Keratinocyte (primary cell): Measurements from ENCODE around the gene CDK14. TPM values are rescaled to one million over a fixed set of nuclear protein-coding genes. Genes with fewer than 3 reads are reported as not detected.

Source experiments
- DNase-seq: peaks from one replicate; pipeline ENCODE4 v3.0.0-alpha.2; 2011; ENCODE audit warnings: low read depth, missing footprints, low spot score
- FAIRE-seq: peaks from 2 replicates; lab custom pipeline; 2011; peaks lifted over from hg19 to GRCh38; lab: Jason Lieb, UNC
- H2AFZ ChIP-seq: 2 replicates; pipeline ENCODE4 v1.6.0; 2012; ENCODE audit warnings: low read length, control low read depth, inconsistent platforms; ENCODE audit not compliant: control insufficient read depth
- H3K27ac ChIP-seq: 2 replicates; pipeline ENCODE4 v1.5.1; 2011; ENCODE audit warnings: low read length; ENCODE audit not compliant: control insufficient read depth, insufficient read depth
- H3K27me3 ChIP-seq: 3 replicates; pipeline ENCODE4 v1.6.0; 2011; ENCODE audit warnings: low read length; ENCODE audit not compliant: control insufficient read depth, insufficient read depth; ENCODE audit errors: extremely low read depth
- H3K36me3 ChIP-seq, 2 experiments: 2 replicates in 1 of 2; 3 replicates in 1 of 2; pipeline ENCODE4 v1.5.1; 2011; ENCODE audit warnings: low read length in 2 of 2, mild to moderate bottlenecking in 1 of 2; ENCODE audit not compliant: control insufficient read depth in 2 of 2, insufficient read depth in 2 of 2; ENCODE audit errors: extremely low read depth in 1 of 2
- H3K4me1 ChIP-seq: 3 replicates; pipeline ENCODE4 v1.5.1; 2011; ENCODE audit warnings: low read length; ENCODE audit not compliant: control insufficient read depth, insufficient read depth; ENCODE audit errors: extremely low read depth
- H3K4me2 ChIP-seq: 3 replicates; pipeline ENCODE4 v1.6.0; 2011; ENCODE audit warnings: low read depth, low read length; ENCODE audit not compliant: control insufficient read depth, insufficient read depth; ENCODE audit errors: extremely low read depth
- H3K4me3 ChIP-seq, 3 experiments: fragments of 200-600 bp in 1 of 3; sonication (generic) in 1 of 3; 2 replicates in 2 of 3; 3 replicates in 1 of 3; pipeline ENCODE4 v1.5.1; 2011 to 2016; ENCODE audit warnings: low read length in 3 of 3, mild to moderate bottlenecking in 3 of 3, control low read depth in 2 of 3, inconsistent platforms in 1 of 3, low read depth in 1 of 3, mixed read lengths in 1 of 3, mixed run types in 1 of 3, moderate library complexity in 1 of 3; ENCODE audit not compliant: control insufficient read depth in 2 of 3, insufficient read depth in 2 of 3; ENCODE audit errors: extremely low read depth in 1 of 3
- H3K79me2 ChIP-seq: 2 replicates; pipeline ENCODE4 v1.6.0; 2012; ENCODE audit warnings: low read length; ENCODE audit not compliant: control insufficient read depth, insufficient read depth
- H3K9ac ChIP-seq: 3 replicates; pipeline ENCODE4 v1.6.0; 2011; ENCODE audit warnings: low read length; ENCODE audit not compliant: control insufficient read depth, insufficient read depth; ENCODE audit errors: extremely low read depth
- H3K9me1 ChIP-seq: 3 replicates; pipeline ENCODE4 v1.6.0; 2011; ENCODE audit warnings: low read length; ENCODE audit not compliant: control insufficient read depth, insufficient read depth; ENCODE audit errors: extremely low read depth
- H3K9me3 ChIP-seq: 2 replicates; pipeline ENCODE4 v1.5.1; 2012; ENCODE audit warnings: low read depth, low read length; ENCODE audit not compliant: control insufficient read depth
- H4K20me1 ChIP-seq: 3 replicates; pipeline ENCODE4 v1.6.0; 2011; ENCODE audit warnings: low read length; ENCODE audit not compliant: control insufficient read depth, insufficient read depth; ENCODE audit errors: extremely low read depth
- EZH2 ChIP-seq: IDR thresholded peaks from one replicate; pipeline ENCODE4 v1.6.1; 2012; ENCODE audit warnings: inconsistent platforms, mild to moderate bottlenecking, low read length, moderate library complexity
- dilution Hi-C: fragments of 300-500 bp; cut with MboI; formaldehyde crosslinking; loops from one replicate; pipeline ENCODE4 v1.7.0; 2020; ENCODE audit warnings: low sequenced_read_pairs; ENCODE audit not compliant: extremely low pct_ligation_motif_present
- polyA plus RNA-seq, 5 experiments: library from polyadenylated mRNA; depleted of rRNA in 3 of 5; stranded (reverse) in 3 of 5; stranded (forward) in 1 of 5; unstranded in 1 of 5; fragments of >200 nt; gene quantifications; 1 replicate in 1 of 5; 2 replicates in 3 of 5; 3 replicates in 1 of 5; pipeline versions ENCODE4 v1.2.1 to v1.2.3, GENCODE V29; 2011 to 2012; ENCODE audit warnings: missing spikeins in 2 of 5, low read depth in 1 of 5, low replicate concordance in 1 of 5
- TF ChIP-seq, protein P1 (sequence below), 3 experiments: IDR thresholded peaks in 1 of 3; conservative IDR thresholded peaks in 1 of 3; optimal IDR thresholded peaks in 1 of 3; 2 replicates in 2 of 3; 3 replicates in 1 of 3; pipeline versions ENCODE3 to v1.5.1; 2011; ENCODE audit warnings: low read length in 3 of 3, mild to moderate bottlenecking in 3 of 3, moderate library complexity in 2 of 3, control low read depth in 1 of 3, inconsistent platforms in 1 of 3; ENCODE audit not compliant: insufficient read depth in 2 of 3; ENCODE audit errors: extremely low read depth in 1 of 3

The CDK14 gene
- polyA plus RNA-seq, 1 donor (not counting 4 experiments of a cell fraction or from before 2014, with no cell fraction given) = 4.0 TPM

DNA sequence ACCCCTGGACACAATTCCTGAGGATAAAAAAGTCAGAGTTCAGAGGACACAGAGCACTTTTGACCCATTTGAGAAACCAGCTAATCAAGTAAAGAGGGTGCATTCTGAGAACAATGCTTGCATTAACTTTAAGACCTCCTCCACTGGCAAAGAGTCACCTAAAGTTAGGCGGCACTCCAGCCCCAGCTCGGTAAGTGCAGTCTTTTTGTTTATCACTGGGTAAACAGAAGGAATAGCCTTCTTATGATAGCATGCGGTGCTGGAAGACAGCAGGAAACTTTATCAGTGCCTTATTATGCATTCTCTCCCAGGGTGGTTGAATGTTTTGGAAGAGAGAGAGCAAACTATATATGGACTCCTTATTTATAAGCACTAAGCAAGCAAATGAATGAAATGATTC, 130.5 kb downstream of the CDK14 start:
- no peak overlapping the region for H3K4me3 ChIP-seq
- H3K4me2 ChIP-seq = no peak overlapping the region
- TF ChIP-seq EZH2 = no peak
- TF ChIP-seq, protein P1, sequence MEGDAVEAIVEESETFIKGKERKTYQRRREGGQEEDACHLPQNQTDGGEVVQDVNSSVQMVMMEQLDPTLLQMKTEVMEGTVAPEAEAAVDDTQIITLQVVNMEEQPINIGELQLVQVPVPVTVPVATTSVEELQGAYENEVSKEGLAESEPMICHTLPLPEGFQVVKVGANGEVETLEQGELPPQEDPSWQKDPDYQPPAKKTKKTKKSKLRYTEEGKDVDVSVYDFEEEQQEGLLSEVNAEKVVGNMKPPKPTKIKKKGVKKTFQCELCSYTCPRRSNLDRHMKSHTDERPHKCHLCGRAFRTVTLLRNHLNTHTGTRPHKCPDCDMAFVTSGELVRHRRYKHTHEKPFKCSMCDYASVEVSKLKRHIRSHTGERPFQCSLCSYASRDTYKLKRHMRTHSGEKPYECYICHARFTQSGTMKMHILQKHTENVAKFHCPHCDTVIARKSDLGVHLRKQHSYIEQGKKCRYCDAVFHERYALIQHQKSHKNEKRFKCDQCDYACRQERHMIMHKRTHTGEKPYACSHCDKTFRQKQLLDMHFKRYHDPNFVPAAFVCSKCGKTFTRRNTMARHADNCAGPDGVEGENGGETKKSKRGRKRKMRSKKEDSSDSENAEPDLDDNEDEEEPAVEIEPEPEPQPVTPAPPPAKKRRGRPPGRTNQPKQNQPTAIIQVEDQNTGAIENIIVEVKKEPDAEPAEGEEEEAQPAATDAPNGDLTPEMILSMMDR (optimal IDR thresholded peaks at IDR 0.05 in 1 of 3, IDR thresholded peaks at IDR 0.05 in 1 of 3, conservative IDR thresholded peaks at IDR 0.05 in 1 of 3; ENCODE audit: extremely low read depth in 1 of 3, insufficient read depth in 2 of 3, low read length in 3 of 3) = no peak
- H2AFZ ChIP-seq = no peak overlapping the region
- H3K27me3 ChIP-seq = no peaks in the 10 kb centered on the region
- H4K20me1 ChIP-seq = no peaks in the 10 kb centered on the region
- H3K9me3 ChIP-seq = no peaks in the 10 kb centered on the region
- FAIRE-seq (no peak), DNase-seq (no peak)
- H3K27ac ChIP-seq = no peak overlapping the region
- H3K9me1 ChIP-seq = no peaks in the 10 kb centered on the region
- no peaks in the 10 kb centered on the region for H3K4me1 ChIP-seq
- H3K79me2 ChIP-seq = no peaks in the 10 kb centered on the region
- no peak overlapping the region for H3K9ac ChIP-seq
- no peaks in the 10 kb centered on the region for H3K36me3 ChIP-seq
- dilution Hi-C loops = no loop called here

DNA sequence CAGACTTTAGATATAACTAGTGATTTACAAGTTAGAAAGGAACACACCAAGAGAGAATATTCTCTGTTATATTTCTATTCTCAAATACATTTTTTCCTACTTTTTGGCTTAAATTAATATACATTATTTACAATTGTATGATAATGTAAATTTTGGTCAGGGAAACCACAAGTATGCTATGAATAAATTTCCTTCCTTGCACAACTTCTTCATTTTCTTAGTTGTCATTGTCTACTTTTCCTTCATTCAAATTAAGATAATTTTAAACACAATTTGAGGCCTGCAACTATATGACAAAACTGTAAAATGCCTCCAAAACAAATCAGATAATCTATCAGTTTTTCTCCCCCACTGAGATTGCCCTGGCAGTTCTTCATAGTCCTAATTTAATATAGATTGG, 131.3 kb downstream of the CDK14 start:
- Histone ChIP-seq H3K4me2 (no peak overlapping the region), H4K20me1 (no peaks in the 10 kb centered on the region), H3K27ac (no peak overlapping the region), H3K9me1 (no peaks in the 10 kb centered on the region), H3K4me3 (no peak overlapping the region), H3K36me3 (no peaks in the 10 kb centered on the region), H3K27me3 (no peaks in the 10 kb centered on the region), H3K79me2 (no peaks in the 10 kb centered on the region), H3K9me3 (no peaks in the 10 kb centered on the region), H3K9ac (no peak overlapping the region), H3K4me1 (no peaks in the 10 kb centered on the region), H2AFZ (no peak overlapping the region)
- dilution Hi-C loops = no loop called here
- TF ChIP-seq, protein P1 (optimal IDR thresholded peaks at IDR 0.05 in 1 of 3, IDR thresholded peaks at IDR 0.05 in 1 of 3, conservative IDR thresholded peaks at IDR 0.05 in 1 of 3; ENCODE audit: extremely low read depth in 1 of 3, insufficient read depth in 2 of 3, low read length in 3 of 3) = no peak
- no peak for TF ChIP-seq EZH2
- DNase-seq (no peak), FAIRE-seq (no peak)
